Measurements from ENCODE around the gene SORBS1.

GRCh38 chr10:95408983-95409873 is 151.9 kb downstream of the SORBS1 start:
- TF ChIP-seq BCL11A (tag by site-specific recombination; IDR thresholded peaks at IDR 0.05; ENCODE audit: low read depth) (no peak), ZNF366 (tag by site-specific recombination; conservative IDR thresholded peaks at IDR 0.05) (no peak), ZBTB7A (tag by site-specific recombination; IDR thresholded peaks at IDR 0.05; ENCODE audit: low read depth) (no peak), TSHZ1 (tag by site-specific recombination; IDR thresholded peaks at IDR 0.05; ENCODE audit: borderline replicate concordance) (no peak), ZNF146 (tag by site-specific recombination; IDR thresholded peaks at IDR 0.05) (no peak), CTCF (tag by site-specific recombination; IDR thresholded peaks at IDR 0.05) (no peak), MEIS1 (CRISPR knock-in tag; IDR thresholded peaks at IDR 0.05; ENCODE audit: borderline replicate concordance) (no peak), REPIN1 (tag by site-specific recombination; IDR thresholded peaks at IDR 0.05; ENCODE audit: low read depth) (no peak), ZNF558 (tag by site-specific recombination; IDR thresholded peaks at IDR 0.05) (no peak), ZFP69B (tag by site-specific recombination; IDR thresholded peaks at IDR 0.05) (no peak), ZNF514 (tag by site-specific recombination; IDR thresholded peaks at IDR 0.05) (no peak), ZSCAN16 (tag by site-specific recombination; IDR thresholded peaks at IDR 0.05) (no peak)

Measured in HEK293 (cell line).